GM19455 (cell line): ENCODE data around the gene CNPY2.
"Not testable (repeated sequence)": the region's sequence is repeated elsewhere in the genome, so short reads cannot be mapped to it uniquely, and the experiment has no call there.

Experiments used
- ATAC-seq: cut with Tn5 transposase; IDR thresholded peaks from one replicate; pipeline ENCODE4 v1.9.1; 2021; ENCODE audit not compliant: unreplicated experiment

CNPY2 gene

DNA sequence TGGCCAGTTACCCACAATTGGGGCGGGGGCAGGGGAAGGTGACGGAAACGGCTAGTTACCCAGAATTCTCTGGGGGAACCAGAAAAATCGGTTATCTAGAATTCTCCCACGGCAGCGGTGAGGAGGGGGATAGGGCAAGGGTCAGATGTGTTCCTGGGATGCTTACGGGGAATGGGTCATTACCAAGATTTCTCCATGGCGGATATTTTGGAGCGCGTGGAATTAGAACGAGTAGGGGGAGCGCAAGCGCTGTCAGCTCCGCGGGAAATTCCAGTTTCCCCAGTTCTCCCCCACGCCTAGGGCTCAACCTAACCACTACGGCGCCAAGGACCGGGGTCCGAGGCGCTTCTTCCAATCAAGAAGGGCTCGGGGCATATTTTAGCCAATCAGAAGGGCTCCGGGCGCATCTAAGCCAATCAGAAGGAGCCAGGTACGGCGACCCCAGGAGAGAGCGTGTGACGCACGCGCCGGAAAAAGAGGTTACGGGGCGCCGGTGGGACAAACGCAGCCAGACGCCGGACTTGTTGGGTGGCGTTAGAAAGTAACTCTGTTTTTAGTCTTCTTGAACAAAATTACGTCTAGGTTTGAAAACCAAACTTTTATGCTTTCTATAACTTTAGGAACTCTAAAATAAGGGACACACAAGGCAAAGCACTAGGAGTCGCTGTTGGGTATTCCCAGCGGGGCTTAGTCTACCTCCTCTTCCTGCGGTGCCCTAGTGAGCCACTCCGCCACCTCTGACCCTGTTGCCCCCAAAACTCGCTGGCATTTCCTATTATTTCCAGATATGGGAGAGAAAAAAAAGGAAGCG lies 18.1 kb upstream of the CNPY2 start, which contains the start of gene PAN2:
TSS of gene PAN2 (minus strand) at position 322 of the 811 bp plus-strand sequence. CDS start 906 bp downstream, outside the sequence.
- peak; percentile 88 for ATAC-seq

DNA sequence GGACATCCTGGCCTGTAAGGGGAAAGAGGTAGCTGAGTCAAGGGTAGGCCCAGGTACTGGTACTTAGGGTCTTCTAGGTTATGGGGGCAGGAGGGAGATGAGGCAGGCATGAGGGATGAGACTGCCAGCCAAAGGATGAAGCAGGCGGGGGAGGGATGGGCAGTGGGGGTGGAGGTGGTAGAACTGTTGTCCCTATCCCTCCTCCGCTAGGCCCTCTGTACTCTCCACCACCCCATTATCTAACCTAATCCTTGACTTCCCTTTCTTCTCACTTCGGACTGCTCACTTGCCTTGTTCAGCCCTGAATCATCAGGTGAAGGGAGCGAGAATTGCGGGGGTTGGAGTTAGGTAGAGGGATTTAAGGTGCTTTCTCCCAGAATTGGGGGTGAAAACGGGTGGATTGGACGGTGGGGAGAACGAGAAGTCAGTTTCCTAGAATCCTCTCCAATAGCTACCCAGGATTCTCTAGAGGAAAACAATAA lies 17.4 kb upstream of the CNPY2 start:
- ATAC-seq, result no peak

DNA sequence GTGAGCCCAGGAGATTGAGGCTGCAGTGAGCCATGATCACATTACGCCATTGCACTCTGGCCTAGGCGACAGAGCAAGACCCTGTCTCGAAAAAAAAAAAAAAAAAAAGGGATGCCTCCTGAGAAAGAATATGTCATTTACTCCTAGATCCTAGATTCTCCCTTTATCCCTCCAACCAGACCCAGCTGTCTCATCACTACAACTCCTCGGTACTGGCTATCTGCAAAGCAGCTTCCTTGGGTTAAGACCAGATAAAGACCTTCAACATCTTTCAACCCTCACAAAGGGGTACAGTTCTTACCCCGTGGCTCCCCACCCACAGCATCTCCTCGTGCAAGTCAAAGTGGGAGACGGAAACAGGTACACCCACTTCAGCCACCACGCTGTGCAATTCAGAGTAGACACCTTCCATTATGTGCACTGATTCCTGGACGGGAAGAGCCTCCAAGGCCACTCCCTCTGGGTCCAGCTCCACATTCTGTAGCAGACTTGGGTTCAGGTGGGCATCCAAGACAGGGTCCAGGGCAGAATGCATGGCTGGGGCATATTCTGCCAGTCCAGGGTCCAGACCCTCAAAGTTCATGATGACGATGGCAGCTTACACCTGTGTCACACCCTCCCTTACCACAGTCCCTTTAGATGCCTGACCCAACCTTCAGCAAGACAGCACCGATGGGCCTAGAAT lies 16.9 kb upstream of the CNPY2 start:
- no peak for ATAC-seq

DNA sequence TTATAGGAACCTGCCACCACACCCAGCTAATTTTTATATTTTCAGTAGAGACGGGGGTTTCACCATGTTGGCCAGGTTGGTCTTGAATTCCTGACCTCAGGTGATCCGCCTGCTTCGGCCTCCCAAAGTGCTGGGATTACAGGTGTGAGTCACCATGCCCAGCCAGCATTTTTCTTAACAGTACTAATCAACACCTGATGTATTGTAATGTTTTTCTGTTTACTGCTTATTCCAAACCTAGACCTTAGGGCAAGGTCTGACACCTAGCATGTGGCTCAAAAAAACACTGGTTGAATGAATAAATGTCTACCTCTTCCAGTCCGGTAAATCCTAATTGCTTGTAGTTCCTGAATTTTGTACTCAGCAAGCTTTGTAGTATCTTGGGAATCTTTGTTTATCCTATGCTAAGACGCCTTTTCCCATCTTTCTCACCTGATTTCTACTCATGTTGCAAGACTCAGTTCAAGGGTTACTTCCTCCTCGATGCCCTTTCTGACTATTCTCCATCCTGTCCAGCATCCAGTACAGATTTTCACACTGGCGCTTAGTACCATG lies 15.2 kb upstream of the CNPY2 start:
- ATAC-seq, result no peak

DNA sequence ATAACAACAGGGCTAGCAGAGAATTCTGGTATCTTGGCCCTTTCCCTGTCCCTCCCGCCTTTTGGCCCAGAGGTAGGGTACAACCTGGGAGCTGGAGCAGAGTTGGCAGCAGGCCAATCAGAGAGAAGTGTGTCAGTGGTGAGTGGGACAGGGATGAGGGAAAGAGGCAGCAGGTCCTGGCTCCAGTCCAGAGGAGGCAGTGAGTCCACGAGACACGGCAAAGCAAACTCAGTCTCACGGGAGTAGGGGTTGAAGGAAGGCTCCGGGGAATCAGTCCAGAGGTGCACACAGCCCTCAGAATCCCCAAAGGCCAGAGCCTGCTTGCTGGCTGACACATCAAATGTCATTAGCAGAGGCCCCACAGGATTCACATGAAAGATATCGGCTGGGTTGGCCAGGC lies 10.7 kb upstream of the CNPY2 start:
- no peak for ATAC-seq

DNA sequence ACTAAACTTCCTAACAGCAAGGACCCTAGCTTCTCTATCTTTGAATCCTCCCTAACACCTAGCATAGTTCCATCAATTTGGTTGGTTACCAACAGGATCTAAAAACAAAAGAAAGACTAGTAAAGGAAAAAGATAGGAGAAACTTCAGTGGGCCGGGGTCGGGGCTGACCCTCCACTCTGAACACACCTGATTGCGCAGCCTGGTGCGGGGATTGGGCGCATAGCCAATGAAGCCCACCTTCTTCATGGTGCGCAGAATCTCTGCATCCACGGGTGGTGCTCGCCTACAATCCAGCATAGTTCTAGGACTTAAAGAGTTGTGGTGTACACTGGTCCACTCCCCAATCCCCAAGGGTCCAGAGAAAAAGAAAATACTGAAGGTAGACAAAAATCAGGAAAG lies 10.3 kb upstream of the CNPY2 start:
- ATAC-seq, result no peak

DNA sequence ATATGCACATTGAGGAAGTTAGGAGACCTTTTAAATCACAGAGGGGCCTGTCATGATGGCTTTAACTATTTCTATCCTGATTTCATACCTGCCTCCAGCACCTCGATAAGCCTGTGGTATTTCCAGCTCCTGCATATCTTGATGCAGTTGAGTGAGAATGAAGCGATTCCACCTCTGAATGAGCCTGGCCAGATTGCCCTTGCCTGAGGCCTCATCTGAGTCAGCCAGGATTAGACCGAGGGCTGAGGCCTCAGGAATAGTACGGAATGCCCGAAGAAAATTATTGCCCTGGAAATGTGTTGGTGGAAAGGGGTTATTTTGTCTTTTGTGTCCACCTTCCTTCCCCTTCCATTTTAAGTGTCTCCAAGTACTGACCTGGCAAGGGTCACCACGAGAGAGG lies 8.4 kb upstream of the CNPY2 start:
- ATAC-seq, result no peak

DNA sequence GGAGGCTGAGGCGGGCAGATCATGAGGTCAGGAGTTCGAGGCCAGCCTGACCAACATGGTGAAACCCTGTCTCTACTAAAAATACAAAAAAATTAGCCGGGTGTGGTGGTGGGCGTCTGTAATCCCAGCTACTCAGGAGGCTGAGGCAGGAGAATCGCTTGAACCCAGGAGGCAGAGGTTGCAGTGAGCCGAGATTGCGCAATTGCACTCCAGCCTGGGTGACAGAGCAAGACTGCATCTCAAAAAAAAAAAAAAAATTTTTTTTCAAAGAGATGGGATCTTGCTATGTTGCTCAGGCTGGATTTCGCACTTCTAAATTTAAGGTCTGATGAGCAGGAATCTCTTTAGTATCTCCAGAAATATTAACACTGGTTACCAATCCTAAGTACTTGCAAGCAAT lies 5.8 kb upstream of the CNPY2 start:
- ATAC-seq, result not testable (repeated sequence)

DNA sequence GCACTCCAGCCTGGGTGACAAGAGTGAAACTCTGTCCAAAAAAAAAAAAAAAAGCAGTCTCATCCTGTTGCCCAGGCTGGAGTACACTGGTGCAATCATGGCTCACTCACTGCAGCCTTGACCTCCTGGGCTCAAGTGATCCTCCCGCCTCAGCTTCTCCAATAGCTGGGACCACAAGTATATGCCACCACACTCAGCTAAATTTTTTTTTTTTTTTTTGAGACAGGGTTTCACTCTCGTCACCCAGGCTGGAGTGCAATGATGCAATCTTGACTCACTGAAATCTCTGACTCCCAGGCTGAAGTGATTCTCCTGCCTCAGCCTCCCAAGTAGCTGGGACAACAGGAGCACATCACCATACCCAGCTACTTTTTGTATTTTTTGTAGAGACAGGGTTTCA lies 5.2 kb upstream of the CNPY2 start:
- ATAC-seq, result no peak

DNA sequence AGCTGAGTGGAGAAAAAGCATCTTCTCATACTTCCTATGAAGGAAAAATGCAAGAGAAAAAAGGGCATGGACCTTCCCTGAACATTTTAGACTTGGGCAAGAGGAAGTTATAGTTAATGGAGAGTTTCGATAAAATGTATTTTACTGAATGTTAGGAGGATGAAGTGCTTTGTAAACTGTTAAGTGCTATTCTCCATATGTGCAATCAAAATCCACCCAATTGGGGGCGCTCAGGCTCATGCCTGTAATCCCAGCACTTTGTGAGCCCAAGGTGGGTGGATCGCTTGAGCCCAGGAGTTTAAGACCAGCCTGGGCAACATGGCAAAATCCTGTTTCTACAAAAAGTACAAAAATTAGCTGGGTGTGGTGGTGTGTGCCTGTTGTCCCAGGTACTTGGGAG lies 1.9 kb upstream of the CNPY2 start:
- ATAC-seq, result no peak

DNA sequence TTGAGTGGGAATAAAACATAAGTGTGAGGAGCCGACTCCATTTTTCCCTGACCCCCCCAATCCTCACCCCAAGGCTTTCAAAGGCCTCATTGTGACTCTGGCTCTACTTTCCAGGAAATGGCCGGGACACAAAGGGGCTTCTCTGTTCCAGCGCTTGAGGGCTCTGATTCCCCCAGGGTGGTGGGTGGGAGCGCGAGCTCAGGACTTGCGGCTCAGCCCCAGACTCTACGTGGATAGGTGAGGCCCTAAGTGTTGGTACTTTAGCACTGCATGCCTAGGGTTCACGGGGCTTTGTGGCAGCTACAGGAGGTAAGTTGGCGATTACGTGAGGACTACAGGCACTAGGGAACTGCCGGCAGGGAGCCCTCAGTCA lies 553 bp downstream of the CNPY2 start:
- no peak for ATAC-seq

DNA sequence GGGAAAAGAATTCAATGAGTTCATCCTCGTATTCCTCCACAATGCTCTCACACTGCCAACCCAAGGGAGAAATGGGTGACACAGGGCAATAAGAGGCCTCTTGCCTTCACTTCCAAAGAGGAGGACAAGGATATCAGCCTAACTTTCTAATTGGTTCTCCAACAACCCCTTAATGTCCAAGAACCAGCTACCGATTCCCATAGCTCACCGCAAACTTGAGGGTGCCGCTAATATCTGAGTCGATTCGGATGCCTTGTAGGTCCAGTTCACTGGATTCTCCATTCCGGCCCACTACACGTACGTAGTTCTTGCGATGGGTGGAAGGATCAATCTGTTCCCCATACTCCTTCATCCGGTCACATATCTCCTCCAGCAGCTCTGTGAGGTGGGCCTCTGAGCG lies 4.8 kb downstream of the CNPY2 start:
- ATAC-seq, result no peak

DNA sequence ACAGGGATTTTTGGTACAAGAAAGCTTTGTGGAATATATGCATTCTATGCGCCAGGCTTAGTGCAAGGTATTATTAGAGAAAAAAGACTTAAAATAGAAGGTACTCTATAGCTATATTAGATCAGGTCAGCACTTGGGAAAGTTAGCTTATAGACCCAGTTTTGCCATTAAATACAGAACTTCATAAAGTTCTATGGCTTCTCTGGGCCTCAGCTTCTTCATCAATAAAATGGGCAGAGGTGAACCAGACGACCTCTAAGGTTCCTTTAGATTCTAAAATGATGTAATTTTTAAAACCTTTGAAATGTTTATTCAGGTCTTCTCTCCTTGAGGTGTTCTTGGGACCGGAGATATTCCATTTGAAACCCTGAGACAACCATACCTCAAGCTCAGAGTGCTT lies 7.1 kb downstream of the CNPY2 start:
- no peak for ATAC-seq

DNA sequence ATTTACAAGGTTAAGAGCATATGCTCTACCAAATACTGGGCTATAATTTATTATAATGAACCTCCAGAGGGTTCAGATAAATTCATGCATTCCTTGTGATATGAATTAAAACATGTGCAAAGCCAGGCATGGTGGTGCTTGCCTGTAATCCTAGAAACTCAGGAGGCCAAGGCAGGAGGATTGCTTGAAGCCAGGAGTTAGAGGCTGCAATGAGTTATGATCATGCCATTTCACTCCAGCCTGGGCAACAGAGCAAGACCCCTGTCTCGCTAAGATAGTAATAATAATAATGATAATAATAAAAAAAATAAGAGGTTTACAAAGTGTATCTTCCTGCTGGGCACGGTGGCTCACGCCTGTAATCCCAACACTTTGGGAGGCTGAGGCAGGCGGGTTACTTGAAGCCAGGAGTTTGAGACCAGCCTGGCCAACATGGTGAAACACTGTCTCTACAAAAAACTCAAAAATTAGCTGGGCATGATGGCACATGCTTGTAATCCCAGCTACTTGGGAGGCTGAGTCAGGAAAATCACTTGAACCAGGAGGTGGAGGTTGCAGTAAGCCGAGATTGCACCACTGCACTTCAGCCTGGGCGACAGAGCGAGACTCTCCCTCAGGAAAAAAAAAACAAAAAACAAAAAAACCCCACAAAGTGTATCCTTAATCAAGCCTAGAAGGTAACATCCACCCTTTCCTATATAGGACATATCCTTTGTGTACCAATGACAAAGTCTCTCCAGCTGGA lies 8.4 kb downstream of the CNPY2 start:
- ATAC-seq, result no peak

DNA sequence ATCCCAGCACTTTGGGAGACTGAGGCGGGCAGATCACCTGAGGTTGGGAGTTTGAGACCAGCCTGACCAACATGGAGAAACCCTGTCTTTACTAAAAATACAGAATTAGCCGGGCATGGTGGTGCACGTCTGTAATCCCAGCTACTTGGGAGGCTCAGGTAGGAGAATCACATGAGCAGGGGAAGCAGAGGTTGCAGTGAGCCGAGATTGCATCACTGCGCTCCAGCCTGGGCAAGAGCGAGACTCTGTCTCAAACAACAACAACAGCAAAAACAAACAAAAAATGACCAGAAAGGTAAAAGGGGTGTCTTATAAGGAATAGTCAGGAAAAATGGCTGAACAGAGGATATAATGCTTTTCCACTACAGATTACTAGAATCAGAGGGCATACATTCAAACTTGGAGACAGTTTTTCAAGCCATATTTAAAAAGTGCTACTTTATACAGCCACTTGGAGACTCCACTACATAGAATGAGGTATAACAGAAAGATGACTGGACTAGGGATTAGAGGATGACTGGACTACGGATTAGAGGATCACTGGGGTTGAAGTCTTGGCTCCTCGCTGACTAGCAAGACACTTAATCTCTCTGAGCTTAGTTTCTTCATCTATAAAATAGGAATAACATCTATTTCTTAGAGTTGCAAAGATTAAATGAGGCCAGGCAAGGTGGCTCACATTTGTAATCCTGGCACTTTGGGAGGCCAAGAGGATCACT lies 10.8 kb downstream of the CNPY2 start:
- no peak for ATAC-seq

DNA sequence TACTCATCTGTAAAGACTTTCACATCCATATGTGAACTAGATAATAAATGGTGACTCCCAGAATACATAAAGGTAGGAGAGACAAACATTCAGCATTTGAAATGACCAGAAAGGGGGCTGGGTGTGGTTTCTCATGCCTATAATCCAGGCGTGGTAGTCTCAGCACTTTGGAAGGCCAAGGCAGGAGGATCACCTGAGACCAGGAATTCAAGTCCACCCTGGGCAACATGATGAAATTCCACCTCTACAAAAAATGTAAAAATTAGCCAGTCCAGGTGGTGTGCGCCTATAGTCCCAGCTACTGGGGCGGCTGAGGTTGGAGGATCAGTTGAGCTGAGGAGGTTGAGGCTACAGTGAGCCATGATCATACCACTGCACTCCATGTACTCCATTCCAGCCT lies 11.5 kb downstream of the CNPY2 start:
- no peak for ATAC-seq

DNA sequence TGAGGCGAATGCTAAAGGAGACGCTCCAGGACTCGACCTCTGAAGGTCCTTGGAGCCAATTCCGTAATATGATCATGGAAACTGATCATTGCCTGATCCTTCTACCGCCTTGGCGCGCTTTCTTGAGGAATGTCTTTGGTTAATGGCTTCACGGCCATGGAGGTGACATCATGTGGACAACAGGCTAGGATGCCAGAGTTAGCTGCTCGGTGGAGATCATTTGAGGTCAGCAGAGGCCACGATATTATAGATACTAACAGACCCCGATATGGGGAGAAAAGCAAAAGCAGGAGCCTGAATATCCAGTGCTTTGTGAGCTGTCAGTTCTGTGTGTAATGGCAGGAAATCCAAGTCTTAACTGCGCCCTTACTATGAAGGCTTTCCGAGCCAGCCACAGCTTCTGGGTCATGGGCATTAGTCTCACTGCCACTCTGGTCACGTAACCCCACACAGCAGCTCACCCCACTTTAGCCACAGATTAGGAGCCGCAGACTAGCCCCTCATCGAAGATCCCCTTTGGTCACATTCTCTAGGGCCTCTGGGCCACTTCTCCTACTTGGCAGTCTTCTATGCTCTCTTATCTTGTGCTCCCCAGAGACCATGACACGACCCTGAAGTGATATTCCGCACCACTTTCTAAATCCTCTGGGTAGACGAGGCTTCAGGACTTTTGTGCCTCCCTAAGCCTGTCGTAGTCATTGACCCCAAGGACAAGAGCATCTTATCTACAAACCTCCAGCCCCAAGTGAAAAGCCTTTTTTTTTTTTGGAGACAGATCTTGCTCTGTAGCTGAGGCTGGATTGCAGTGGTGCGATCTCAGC lies 14.9 kb downstream of the CNPY2 start:
- no peak for ATAC-seq

DNA sequence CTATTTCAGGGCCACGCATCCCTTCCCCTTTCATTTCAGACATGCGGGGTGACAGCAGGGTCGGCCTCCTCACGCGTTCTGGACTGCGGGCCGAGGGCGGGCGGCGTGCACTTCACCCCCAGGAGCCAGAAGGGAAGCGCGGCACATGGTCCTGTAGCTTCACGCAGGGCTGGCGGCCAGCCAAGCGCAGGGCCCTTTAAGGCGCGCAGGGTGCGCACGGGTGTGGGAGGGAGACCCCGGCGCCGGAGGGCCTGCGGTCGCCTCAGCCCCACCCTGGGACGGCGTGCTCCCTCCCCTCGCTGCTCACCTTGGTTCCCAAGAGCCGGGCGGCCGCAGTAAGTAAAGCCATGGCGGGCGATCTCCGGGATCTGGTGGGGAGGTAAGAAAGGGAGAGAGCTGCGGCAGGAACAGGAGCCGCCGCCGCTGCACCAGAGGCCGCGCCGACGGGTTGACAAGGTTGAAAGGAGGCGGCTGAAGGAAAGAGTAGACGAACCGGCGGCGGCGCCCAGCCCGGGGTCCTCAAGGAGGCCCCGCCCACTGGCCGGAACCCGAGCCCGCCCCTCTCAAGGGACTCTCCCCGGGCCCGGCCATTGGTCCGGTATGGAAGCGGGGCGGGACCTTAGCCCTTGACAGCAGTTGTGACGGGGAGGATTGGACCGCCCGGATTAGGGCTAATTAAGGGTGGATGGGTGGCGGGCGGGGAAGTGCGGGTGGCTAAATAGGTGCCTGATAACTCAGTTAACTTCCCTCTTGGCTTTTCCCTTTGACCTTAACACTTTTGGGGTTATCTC lies 15.7 kb downstream of the CNPY2 start, which contains the start of gene CS:
TSS of gene CS (minus strand) at position 478 of the 791 bp plus-strand sequence. CDS start at position 349, 129 bp downstream.
- ATAC-seq, result peak; percentile 93

DNA sequence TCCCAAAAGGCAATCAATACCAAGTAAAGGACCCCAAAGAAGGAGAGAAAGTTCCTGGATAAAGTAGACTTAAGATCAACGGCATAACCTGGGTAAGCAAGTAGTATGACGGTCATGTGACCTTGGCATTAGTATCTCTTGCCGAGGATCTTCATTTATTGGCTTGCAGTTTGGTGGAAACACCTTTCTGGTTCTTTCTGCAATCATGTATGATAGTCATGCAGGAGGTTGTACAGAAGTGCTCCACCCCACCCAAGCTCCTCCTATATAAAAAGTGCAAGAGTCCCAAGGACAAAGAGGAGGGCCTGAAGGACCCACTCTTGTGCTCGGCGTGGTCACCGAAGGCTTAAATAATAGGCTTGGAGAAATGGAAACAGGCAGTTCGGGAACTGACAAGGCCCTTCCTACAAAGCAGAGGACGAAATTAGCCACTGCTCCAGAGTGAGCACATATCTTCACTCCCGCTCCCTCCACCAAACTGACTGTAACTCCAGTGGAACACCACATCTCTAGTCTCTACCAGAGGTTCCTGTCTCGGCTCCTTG lies 16.4 kb downstream of the CNPY2 start:
- ATAC-seq, result peak; percentile 12
